T follicular helper cell (primary cell): ENCODE data around the gene RANBP3.
"Not testable (repeated sequence)": the region's sequence is repeated elsewhere in the genome, so short reads cannot be mapped to it uniquely, and the experiment has no call there.

Source experiments
- DNase-seq: peaks from one replicate; pipeline ENCODE4 v3.0.0-alpha.2; 2020; ENCODE audit warnings: low read depth

RANBP3 gene

DNA sequence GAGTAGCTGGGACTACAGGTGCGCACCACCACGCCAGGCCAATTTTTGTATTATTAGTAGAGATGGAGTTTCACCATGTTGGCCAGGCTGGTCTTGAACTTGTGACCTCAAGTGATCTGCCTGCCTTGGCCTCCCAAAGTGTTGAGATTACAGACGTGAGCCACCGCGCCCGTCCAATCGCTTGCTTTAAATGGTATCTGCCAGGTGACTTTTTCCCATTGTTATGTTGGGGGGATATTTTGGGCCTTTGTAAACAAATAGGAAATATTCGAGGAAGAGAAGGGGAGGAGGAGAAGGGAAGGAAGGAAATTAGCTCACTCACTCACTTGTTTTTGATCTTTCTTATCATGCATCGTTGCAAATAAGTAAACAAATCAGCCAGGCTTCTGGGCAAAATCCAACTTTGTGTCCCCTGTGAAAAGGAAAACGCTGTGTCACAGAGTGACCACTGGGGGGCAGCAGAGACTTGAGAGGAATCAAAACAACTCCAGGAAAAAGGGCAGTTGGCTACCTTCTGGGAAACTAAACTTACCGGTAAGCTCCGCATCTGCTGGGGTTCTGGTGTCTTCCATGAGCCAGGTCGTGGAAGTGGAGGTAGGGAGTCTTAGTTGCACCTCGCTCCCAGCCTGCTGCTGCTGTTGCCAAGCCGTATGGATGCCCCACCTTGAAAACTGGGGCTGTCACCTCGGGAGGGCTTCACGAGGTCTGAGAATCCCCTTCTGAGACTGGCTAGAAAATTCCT, 9.3 kb upstream of the RANBP3 start:
- DNase-seq = peak; percentile 50

DNA sequence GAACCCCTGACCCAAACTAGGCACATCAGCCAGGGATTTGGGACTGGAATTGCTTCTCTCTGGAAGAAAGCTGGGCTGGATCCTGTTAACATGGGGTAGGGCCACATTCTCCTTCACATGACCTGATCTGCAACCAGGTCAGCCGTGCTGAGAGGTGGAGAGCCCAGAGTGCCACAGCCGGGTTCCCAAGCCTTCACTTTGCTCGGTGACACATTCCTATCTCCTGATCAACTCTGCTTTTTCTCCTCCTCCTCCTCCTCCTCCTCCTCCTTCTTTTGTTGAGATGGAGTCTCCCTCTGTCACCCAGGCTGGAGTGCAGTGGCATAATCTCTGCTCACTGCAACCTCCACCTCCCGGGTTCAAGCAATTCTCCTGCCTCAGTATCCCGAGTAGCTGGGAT, 7.9 kb upstream of the RANBP3 start:
- DNase-seq = not testable (repeated sequence)

DNA sequence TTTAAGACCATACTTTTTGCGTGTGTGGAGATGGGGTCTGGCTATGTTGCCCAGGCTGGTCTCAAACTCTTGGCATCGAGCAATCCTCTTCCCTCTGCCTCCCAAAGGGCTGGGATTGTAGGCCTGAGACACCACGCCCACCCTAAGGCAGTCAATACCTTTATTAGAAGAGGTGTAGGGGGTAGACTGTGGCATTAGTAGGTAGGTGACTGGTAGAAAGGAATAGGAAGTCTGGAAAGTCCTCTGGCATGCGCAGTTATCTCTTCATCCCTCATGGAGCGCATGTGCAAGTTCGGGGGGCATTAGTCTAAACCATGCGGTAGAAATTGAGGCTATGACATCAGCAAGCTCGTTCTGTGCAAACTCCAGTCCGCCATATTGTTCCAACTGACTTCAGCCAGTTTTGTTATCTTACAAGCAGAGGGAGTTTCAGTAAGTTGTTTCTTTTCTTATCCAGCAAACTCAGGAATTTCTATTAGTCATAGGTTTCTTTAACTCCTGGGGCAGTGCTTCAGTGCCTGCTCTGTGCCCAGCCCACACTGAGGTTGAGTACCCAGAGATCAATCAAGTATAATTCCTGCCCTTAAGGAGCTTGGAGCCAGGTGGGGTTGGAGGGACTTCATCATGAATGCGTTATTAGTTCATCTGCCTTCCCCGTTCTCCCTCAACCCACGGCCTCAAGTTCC, 7.3 kb upstream of the RANBP3 start:
- no peak for DNase-seq

DNA sequence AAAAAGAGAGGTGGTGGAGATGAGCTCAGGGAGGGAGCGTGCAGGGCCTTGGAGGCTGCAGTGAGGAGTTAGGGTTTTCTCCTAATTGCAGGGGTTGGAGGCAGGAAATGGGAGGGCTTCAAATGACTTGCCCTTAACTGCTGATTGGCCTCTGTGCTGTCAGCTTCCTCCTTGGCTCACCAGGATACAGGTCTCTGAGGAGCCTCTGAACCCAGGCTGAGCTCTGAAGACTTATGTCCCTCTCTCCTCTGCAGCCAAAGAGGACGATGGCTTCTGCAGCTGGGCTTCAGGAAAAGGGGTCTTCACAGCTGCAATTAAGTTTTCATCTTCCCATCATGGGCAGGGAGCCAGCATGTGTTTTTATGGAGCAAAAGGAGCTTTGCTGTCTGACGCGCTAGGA, 6.7 kb upstream of the RANBP3 start:
- no peak for DNase-seq

DNA sequence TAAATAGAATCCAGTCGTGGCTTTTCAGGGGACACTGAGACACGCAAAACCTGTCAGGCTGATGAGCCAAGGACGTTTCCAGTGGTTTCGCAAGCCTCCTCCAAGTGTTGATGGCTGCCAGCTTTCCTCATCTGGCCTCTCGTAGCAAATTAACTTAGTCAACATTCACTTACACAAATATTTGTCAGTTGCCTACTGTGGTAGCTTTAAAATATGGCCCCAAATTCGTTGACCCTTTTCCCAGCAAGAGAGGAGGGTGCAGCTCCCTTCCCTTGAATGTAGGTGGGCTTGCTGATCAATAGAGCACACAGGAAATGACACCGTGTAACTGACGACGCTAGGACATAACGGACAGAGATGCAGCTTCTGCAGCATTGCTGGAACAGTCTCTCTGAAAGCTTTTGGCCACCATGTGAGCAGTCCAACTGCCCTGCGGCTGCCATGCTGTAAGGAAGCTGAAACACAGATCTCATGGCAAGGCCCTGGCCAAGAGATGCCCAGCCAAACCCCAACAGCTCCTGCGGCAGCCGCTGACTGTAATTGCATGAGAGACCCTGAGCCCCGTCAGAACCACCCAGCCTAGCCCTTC, 5.5 kb upstream of the RANBP3 start:
- DNase-seq = no peak

DNA sequence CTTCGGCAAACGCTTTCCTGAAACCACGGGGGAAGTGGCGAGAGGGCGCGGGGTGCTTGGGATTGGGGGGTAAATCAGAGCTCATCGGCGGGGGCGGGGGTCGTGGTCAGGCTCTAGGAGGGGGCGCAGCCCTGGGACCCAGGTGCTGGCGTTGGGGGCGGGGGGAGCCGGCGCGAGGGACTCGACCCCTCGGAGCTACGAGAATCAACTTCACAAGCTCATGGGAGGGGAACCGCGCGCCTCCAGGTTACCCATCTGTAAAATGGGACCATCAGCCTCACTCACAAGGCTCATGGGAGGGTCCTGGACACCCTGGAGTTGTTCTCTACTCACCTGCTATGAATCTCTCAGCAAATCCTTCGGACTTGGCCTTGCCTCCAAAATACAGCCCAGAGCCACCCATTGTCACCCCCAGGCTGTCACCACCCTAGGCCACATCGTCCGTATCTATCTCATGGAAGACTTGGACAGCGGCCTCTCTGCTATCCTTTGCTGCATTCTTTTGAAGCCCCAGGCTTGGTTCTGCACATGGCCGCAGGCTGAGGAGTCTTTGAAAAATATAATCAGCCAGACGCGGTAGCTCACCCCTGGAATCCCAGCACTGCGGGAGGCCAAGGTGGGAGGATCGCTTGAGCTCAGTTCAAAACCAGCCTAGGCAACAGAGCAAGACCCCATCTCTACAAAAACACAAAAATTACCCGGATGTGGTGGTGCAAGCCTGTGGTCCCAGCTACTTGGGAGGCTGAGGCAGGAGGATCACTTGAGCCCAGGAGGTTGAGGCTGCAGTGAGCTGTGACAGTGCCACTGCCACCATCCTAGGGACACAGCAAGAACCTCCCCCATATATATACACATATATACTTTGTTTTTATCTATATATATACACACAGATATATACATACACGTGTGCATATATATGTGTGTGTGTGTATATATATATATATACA, 939 bp upstream of the RANBP3 start:
- DNase-seq = no peak

DNA sequence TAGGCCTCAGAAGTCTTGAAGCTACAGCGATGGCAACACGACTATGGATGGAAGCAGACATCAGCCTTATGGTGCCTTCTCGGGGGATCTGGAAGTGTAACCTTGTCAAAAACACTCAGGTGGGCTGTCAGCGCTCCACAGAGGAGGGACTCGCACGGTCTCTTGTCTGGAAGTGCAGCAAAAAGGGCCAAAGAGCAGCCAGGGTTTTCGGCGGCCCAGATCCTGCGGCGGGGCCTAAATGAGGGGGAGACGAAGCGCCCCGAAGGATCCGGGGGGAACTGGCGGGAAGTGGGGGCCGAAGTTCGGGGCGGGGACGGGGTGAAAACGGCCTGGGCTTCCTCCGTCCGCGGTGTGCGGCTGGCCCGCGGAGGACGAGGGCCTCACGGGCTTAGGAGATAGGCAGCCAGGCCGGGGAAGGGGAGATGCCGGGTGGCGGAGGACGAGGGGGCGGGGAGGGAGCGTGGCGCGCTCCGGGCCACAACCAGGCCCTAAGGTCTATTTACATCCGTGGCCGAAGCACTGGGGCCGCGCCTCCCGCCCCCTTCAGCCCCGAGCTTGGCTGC, 637 bp downstream of the RANBP3 start:
- no peak for DNase-seq

DNA sequence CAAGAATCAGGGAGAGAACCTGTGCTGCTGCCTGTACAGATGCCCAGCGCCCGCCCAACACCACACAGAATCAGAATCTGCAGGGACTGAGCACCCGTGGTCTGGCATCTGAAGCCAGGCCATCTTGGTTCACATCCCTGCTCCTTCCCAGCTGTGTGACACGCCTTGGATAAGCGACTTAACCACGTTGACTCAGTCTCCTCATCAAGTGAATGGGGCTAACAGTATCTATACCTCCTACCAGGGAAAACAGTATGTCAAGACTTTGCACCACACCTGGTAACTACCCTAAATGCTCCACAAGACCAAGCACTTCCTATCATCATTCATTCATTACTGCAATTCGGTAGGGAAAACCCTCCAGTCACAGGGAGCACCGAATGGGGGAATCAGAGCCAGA, 1.2 kb downstream of the RANBP3 start:
- no peak for DNase-seq

DNA sequence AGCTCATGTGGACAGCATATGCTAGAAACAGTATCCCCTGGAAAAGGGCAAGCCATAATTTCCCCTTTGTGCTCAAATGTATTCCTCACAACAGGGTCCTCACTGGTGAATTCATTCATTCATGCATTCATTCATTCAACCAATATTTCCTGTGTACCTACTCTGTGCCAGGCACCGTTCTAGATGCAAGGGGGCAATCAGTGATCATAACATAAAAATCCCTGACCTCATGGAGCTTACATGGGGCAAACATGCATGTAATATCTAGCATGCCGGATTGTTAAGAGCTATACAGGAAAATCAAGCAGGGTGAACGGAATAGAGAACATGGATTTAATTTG, 2.6 kb downstream of the RANBP3 start:
- DNase-seq = no peak

DNA sequence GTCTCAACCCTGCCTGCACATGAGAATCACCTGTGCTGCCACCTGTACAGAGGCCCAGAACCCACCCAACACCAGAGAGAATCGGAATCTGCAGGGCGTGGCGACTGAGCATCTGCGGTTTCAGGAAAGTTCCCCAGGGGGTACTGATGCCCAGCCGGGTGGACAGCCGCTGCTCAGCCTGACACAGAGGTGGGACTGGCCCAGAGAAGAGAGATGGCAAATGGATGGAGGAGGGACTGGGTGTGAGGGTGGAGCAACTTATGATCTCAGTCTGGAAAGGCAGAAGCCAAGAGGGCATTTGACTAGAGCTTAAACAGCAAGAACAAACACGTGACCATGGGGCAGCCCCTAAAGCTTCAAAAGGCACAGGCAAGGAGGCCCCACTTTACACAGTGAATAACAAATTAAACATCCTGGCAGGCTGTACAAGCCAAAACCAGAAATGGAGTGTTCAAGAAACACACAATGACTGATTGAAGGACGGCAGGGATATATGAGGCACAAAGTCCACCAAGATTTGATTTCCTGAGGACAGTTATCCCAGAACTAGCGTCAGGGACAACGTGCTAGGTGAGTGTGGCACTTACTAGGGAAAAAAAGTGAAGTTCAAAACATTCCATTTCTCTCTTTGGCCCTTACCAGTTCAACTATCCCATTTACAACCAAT, 3.1 kb downstream of the RANBP3 start:
- peak; percentile 22 for DNase-seq

DNA sequence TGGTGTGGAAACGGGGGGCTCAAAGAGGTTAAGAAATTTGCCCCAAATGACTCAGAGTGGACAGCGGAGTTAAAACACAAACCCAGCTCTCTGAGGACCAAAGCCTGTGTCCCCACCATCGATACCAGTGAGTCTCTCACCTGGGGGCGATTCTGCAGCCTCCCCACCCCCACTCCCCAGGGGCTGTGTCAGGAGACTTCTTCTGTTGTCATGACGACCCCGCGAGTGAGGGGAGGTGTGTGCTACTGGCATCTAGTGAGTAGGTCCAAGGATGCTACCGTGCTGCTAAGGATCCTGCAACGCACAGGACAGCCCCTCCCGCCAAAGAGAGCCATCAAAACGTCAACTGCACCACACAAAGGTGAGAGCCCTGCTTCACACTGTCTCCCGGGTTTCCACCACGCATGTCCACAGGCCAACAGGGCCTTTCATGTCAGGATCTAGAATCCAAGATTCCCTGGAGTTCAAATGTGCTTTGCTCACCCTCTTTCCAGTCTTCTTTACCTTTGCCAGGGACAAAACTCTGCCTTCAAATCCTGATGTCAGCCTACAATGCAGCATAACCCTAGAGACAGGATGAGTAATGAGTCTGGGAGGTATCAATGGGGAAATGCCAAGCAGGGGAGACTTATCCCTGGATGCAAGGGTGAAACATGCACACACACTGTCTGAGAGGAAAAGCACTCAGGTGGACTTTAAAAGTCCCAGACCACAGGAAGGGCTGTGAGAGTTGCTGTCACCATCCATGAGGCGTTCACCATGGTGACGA, 3.9 kb downstream of the RANBP3 start:
- no peak for DNase-seq

DNA sequence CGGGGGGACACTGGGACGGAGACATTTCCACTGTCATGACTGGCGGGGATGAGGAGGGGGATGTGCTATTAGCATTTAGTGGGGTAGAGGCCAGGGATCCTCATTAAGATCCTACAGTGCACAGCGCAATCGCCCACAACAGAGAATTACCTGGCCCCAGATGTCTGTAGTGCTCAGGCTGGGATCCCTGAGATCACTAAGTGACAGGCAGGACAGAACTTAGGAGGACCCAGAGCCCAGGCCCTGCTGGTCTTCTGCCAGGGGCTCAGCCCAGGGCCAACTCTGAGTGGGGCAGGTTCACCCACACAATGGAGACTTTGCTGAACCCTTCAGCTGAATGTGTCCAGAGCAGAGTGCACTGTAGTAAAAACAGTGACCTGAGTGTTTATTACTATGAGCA, 4.6 kb downstream of the RANBP3 start:
- no peak for DNase-seq

DNA sequence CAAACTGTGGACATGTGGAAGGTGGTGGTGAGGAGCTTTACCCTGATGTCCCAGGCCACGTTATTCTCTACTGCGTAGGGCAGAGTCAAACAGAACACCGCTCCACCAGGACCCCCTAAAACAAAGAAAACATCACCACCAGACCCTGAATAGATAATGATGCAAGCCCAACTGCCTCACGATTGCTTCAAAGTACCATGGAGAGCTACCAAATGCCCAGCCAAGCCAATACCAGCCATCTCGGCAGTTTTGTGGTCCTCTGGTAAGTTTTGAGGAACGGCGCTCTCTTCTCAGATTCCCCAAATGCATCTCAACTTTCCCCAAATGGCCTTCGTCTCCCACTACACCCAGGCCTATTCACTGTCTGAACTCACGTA, 5.6 kb downstream of the RANBP3 start:
- no peak for DNase-seq

DNA sequence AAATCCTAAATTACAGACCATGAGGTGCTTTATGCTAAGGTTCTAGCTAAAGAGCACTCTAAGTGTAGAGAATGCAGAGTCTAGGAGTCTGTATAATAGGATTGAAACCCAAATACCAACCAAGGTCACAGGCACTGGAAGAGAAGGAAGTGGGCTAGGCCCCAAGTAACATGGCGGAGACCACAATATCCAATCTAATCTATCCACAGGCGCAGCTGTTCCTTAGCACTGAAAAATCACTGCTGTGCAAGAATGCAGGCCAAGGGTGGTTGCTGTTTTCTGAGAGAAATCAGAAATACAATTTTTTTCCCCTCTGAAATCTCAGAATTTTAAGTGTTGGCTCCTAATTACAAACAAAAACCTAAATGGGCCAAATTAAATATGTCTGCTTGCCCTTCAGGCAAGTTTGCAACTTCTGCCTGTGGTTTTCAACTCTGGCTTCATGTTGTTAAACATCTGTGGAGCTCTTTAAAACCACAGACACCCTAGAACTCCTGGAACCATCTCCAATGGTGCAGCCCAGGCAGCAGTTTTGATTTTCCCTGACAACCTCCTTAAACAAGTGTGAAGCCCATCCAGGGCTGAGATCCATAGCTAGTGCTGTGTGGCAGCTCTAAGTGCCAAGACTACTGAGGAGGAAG, 6.1 kb downstream of the RANBP3 start:
- DNase-seq = no peak

DNA sequence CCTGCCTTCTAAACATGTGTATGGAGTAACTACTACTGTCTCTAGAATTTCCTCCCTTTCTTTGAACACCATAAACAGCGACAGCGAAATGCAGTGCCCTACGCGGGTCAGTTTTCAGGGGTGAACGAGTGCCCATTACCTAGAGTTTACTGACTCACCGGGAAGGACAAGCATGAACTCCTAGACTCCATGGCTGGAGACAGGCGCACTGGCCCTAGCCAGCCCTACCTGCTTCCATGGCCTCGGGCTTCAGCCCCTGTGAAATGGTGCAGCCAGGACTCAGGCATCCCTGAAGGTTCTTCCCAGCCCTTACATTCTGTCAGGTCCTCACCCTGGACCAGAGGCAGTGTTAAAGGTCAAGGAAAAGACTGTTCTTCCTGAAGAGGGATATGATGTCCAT, 8.5 kb downstream of the RANBP3 start:
- DNase-seq = no peak

DNA sequence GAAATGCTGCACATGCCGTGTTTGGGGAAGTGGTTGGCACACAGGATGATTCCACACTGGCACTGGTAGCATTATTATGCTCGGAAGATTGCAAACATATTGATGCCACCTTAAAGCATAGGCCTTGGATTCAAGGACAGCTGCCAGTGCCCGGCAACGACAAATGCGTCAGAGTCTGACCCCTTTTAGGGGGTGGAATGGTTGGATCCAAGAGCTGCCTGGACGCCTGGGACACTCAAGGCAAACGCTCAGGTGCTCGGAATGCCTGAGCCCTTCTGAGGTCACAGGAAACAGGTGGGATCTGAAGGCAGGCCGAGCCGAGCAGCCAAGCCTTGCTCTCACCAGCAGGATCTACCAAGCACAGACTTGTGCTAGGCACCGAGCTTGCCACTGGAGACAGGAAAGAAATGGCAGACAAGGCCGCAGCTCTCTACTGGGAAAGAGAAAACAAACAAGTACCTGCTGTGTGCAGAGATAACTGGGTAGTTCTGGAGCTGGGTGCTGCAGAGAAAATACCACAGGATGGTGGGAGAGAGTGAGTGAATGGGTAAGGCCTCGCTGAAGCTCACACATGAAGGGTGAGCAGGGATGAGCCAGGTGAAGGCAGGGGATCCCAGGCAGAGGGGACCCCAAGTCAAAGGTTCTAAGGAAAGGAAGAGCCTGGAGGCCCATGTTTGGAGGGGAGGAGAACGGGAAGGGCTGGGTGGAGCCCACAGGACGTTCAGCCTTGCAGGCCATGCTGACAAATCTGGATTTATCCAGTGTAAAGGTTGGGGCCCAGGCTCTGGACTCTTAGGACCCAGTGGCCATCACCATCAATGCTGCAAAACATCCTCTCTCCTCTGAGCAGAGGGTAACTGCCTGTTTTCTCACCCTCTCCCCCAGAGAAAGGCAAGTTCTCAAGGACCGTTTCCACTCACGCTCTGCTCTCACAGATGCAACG, 9.2 kb downstream of the RANBP3 start:
- DNase-seq = no peak

DNA sequence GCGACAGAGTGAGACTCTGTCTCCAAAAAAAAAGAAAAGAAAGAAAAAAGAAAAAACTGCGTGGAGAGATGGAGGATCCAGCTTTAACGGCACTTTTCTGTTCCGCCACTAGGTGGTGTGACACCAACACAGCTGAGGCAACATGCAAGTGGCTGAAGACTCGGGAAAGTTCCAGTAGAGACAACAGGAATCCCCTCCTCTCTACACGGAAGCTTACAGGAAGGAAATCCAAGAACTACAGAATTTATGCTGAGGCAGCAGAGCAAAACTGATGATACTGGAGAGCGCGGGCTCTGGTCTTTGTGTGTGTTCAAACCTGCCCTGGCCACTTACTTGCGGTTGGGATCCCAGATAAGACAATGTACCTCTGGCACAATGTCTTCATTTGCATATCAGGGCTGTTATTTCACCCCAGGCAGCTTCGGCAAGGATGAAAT, 9.9 kb downstream of the RANBP3 start:
- DNase-seq = peak; percentile 53

DNA sequence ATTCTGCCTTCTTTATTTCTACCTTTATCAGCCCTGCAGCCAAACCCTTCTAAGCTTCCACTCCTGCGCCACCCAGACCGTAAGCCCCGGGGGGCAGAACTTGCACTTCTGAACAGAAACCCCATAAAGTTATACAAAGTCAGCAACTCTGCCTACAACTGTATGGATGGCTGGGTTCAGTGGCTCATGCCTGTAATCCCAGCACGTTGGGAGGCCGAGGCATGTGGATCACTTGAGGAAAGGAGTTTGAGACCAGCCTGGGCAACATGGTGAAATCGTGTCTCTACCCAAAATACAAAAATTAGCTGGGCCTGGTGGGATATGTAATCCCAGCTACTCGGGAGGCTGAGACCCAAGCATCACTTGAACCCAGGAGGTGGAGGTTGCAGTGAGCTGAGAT, 10.4 kb downstream of the RANBP3 start:
- DNase-seq = no peak

DNA sequence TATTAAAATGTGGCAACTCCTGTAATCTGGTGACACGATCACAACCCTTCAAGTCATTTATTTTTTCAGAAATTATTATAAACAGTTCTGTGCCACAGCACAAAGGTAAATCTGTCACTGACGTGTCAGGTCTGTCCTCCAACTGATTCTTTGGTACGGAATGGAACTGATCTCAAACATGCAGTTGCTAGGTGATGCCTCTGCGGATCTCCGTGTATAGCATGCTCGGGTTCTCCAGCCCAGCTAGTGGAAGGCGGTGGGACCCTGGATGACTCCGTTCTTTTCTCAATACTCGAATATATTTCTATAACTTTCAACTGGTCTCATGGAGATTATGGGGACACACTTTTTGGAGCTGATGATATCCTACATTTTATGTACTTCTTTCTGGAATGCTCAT, 11.0 kb downstream of the RANBP3 start:
- no peak for DNase-seq
